HepG2 (cell line): ENCODE measurements around the gene ETS1. TPM values are rescaled to one million over a fixed set of nuclear protein-coding genes. Genes with fewer than 3 reads are reported as not detected.

ENCODE experiments used
- ATAC-seq: fragments of 200-7000 bp; cut with Tn5 transposase; 3 replicates; pipeline ENCODE4 v1.9.1; 2020; ENCODE audit warnings: mild to moderate bottlenecking, moderate library complexity
- BruUV-seq: library from RNA; stranded (reverse); fragments of 400-500 nt; replicated peaks from 2 replicates; lab custom pipeline; 2021; lab: Mats Ljungman, UMichigan
- CTCF ChIA-PET: fragments of 300-600 bp; formaldehyde crosslinking; extraction: SDS; loops from one replicate; lab custom pipeline; 2021; ENCODE audit warnings: low total read pairs, inconsistent platforms, low intra/inter-chr PET ratio; lab: Yijun Ruan, JAX
- POLR2A ChIA-PET: fragments of 350-600 bp; sonication (Branson Sonifier 250); formaldehyde crosslinking; loops from one replicate; lab custom pipeline; 2020; ENCODE audit warnings: antibody characterized with exemption, inconsistent platforms; lab: Yijun Ruan, JAX
- DNase-seq: peaks from one replicate; pipeline ENCODE4 v3.0.0-alpha.2; 2015; ENCODE audit warnings: low spot score
- FAIRE-seq: peaks from 3 replicates; lab custom pipeline; 2011; peaks lifted over from hg19 to GRCh38; lab: Jason Lieb, UNC
- H2AFZ ChIP-seq: one replicate; pipeline ENCODE4 v1.6.1; 2011; ENCODE audit warnings: low read length, inconsistent platforms
- H3K27ac ChIP-seq: fragments of 300-600 bp; 3 replicates; pipeline ENCODE4 v1.8.0; 2011; ENCODE audit warnings: mixed run types, mild to moderate bottlenecking, mixed read lengths, low read length, inconsistent platforms; ENCODE audit not compliant: insufficient read depth; ENCODE audit errors: extremely low read length
- H3K27me3 ChIP-seq, 2 experiments: fragments of 200-600 bp in 1 of 2; 2 replicates in 1 of 2; 3 replicates in 1 of 2; pipeline versions ENCODE4 v1.6.0 to v1.8.0; 2011; ENCODE audit warnings: low read length in 2 of 2, mild to moderate bottlenecking in 2 of 2, moderate library complexity in 2 of 2, inconsistent platforms in 1 of 2; ENCODE audit not compliant: insufficient read depth in 2 of 2, control insufficient read depth in 1 of 2
- H3K36me3 ChIP-seq, 2 experiments: fragments of 200-600 bp in 1 of 2; replicated peaks in 1 of 2; 2 replicates in 1 of 2; 3 replicates in 1 of 2; pipeline versions ENCODE4 v1.5.1 to v1.8.0; 2011; ENCODE audit warnings: low read length in 2 of 2, inconsistent platforms in 1 of 2; ENCODE audit not compliant: insufficient read depth in 2 of 2, control insufficient read depth in 1 of 2
- H3K4me1 ChIP-seq: 2 replicates; pipeline ENCODE4 v1.5.1; 2012; ENCODE audit warnings: low read length, inconsistent platforms; ENCODE audit not compliant: insufficient read depth
- H3K4me2 ChIP-seq: 2 replicates; pipeline ENCODE4 v1.6.0; 2011; ENCODE audit warnings: low read depth, low read length, inconsistent platforms
- H3K4me3 ChIP-seq, 3 experiments: fragments of 200-600 bp in 1 of 3; sonication (generic), shearing (Covaris generic) in 1 of 3; replicated peaks in 1 of 3; 2 replicates each; pipeline ENCODE4 v1.5.1; 2011 to 2016; ENCODE audit warnings: low read length in 3 of 3, inconsistent platforms in 2 of 3, low read depth in 2 of 3, mild to moderate bottlenecking in 2 of 3, control low read depth in 1 of 3, mixed read lengths in 1 of 3; ENCODE audit not compliant: insufficient read depth in 1 of 3
- H3K79me2 ChIP-seq: one replicate; pipeline ENCODE4 v1.6.1; 2011; ENCODE audit warnings: low read length, inconsistent platforms; ENCODE audit not compliant: insufficient read depth
- H3K9ac ChIP-seq: 2 replicates; pipeline ENCODE4 v1.6.0; 2011; ENCODE audit warnings: mild to moderate bottlenecking, low read depth, low read length, inconsistent platforms; ENCODE audit not compliant: insufficient read depth
- H3K9me3 ChIP-seq: 2 replicates; pipeline ENCODE4 v1.5.1; 2012; ENCODE audit warnings: mild to moderate bottlenecking, low read length
- H4K20me1 ChIP-seq: 2 replicates; pipeline ENCODE4 v1.6.0; 2011; ENCODE audit warnings: inconsistent platforms, mild to moderate bottlenecking, low read length, moderate library complexity; ENCODE audit not compliant: insufficient read depth
- ARNTL ChIP-seq: sonication (generic); formaldehyde crosslinking; IDR thresholded peaks from 2 replicates; pipeline ENCODE4 v1.4.0; 2020; ENCODE audit warnings: mild to moderate bottlenecking, missing genetic modification reagents
- HNRNPK ChIP-seq: fragments of 200-400 bp; formaldehyde crosslinking; IDR thresholded peaks from 2 replicates; pipeline ENCODE4 v1.6.1; 2018; ENCODE audit warnings: low read length, low read depth, moderate library complexity, mild to moderate bottlenecking; ENCODE audit not compliant: poor library complexity, severe bottlenecking
- PCBP2 ChIP-seq: fragments of 200-400 bp; formaldehyde crosslinking; optimal IDR thresholded peaks from 2 replicates; pipeline ENCODE3; 2018; ENCODE audit warnings: low read length, low read depth; ENCODE audit not compliant: poor library complexity, severe bottlenecking
- PTBP1 ChIP-seq: fragments of 200-400 bp; formaldehyde crosslinking; IDR thresholded peaks from 2 replicates; pipeline ENCODE4 v1.6.1; 2018; ENCODE audit warnings: low read length, low read depth; ENCODE audit not compliant: poor library complexity, severe bottlenecking
- SP2 ChIP-seq: sonication (generic); formaldehyde crosslinking; IDR thresholded peaks from 2 replicates; pipeline ENCODE4 v1.5.1; 2020; ENCODE audit warnings: mild to moderate bottlenecking, missing genetic modification reagents
- ZNF180 ChIP-seq: sonication (generic); formaldehyde crosslinking; IDR thresholded peaks from 2 replicates; pipeline ENCODE4 v1.4.0; 2020; ENCODE audit warnings: low read depth, missing genetic modification reagents, borderline replicate concordance
- WGBS: methylation state at CpG from one replicate; pipeline ENCODE4 v1.1.6; 2017; ENCODE audit warnings: low lambda C conversion rate; 5-methylcytosine and 5-hydroxymethylcytosine counted together
- in situ Hi-C: cut with HindIII; loops from 2 replicates; pipeline ENCODE4 v1.10.0; 2017; ENCODE audit warnings: low pct_unique_long_range_greater_than_20kb; ENCODE audit not compliant: extremely low pct_ligation_motif_present
- intact Hi-C: fragments of 100-400 bp; cut with micrococcal nuclease; formaldehyde crosslinking; loops from one replicate; pipeline ENCODE4 v1.10.0; 2022; ENCODE audit not compliant: unreplicated experiment
- polyA plus RNA-seq, 8 experiments: library from polyadenylated mRNA; depleted of rRNA in 3 of 8; stranded (reverse) in 7 of 8; unstranded in 1 of 8; fragments of >200 nt; fragmentation: Illumina TruSeq in 4 of 8; extraction: Trizol in 4 of 8; gene quantifications; 2 replicates each; pipeline versions ENCODE4 v1.2.1 to v1.2.3, GENCODE V29; 2011 to 2016; ENCODE audit warnings: low read depth in 4 of 8, missing spikeins in 1 of 8, mixed read lengths in 1 of 8; ENCODE audit not compliant: insufficient read depth in 1 of 8
- total RNA-seq, 5 experiments: library from RNA; depleted of rRNA; stranded (reverse); fragments of >200 nt; fragmentation: Illumina TruSeq; extraction: Trizol; gene quantifications; 2 replicates each; pipeline ENCODE4 v1.2.3, GENCODE V29; 2016; ENCODE audit warnings: low read depth in 1 of 5
- TF ChIP-seq, protein P1 (sequence below): sonication (generic); formaldehyde crosslinking; IDR thresholded peaks from 2 replicates; pipeline ENCODE4 v1.8.1; 2023; ENCODE audit warnings: mild to moderate bottlenecking, missing genetic modification reagents
- TF ChIP-seq, protein P2 (sequence below): sonication (generic); formaldehyde crosslinking; IDR thresholded peaks from 2 replicates; pipeline ENCODE4 v1.4.0; 2020; ENCODE audit warnings: mild to moderate bottlenecking, missing genetic modification reagents
- TF ChIP-seq, protein P3 (sequence below): sonication (generic); formaldehyde crosslinking; IDR thresholded peaks from 2 replicates; pipeline ENCODE4 v1.4.0; 2020; ENCODE audit warnings: missing genetic modification reagents
- TF ChIP-seq, protein P4 (sequence below): sonication (generic); formaldehyde crosslinking; IDR thresholded peaks from 2 replicates; pipeline ENCODE4 v1.4.0; 2020; ENCODE audit warnings: missing genetic modification reagents

The ETS1 gene
- total and polyA plus RNA-seq, 2 of the 13 experiments (the other 11 are each of a cell fraction or from before 2014, with no cell fraction given): 0.18 to 0.34 TPM

DNA sequence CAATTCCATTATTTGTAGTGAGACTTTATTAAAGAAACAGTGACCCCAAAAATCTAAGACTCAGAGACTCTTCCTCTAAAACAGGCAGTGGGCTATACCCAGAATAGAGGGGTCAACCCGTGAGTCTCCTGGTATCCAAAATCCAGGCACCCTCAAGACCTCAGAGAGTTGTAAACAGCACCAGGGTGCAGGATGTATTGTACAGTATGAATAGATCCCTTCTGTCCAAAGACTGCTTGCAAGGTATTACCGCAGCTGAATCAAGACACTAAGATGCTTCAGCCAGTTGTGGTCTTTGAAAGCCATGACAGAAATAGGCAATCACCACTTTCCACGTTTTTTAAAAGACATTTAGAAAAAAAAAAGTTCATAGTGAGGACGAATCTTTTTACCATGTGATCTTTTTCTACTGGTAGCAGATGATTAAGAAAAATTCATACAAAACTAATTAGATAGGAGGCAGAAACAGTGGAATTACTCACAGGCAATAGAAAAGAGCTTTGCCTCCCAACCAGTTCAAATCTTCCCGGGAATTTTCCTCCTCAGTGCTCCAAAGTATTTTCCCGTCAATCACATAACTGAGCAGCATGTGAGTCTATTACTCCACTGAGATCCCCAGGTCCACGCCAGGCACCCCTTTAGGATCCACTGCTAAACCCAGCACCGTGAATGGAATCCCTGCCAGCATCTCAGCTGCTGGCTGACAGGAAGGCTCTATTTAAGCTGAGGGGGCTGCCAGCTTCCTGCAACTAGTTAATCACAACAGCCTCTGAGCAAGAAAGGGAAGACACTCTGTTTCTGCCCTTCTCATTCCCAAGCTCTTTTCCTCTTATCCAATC, 113.1 kb downstream of the ETS1 start:
- intact Hi-C loops (no loop called here), in situ Hi-C loops (no loop called here)
- FAIRE-seq: no peak
- no TSS peak for BruUV-seq
- Histone ChIP-seq H2AFZ (no peak overlapping the region), H3K4me3 (no peak overlapping the region), H3K27me3 (no peaks in the 10 kb centered on the region; a peak in 1 of 5 replicates), H3K27ac (no peak overlapping the region), H3K9ac (no peak overlapping the region), H3K4me1 (no peaks in the 10 kb centered on the region), H3K4me2 (no peak overlapping the region), H3K9me3 (no peaks in the 10 kb centered on the region), H4K20me1 (no peaks in the 10 kb centered on the region), H3K79me2 (no peaks in the 10 kb centered on the region), H3K36me3 (no peaks in the 10 kb centered on the region)
- CTCF ChIA-PET: no interaction called here
- ATAC-seq: no peak
- POLR2A ChIA-PET: no interaction called here
- 33% methylated on average over 8 of the region's 8 CpGs for WGBS
- DNase-seq: no peak
- no peak for TF ChIP-seq PCBP2
- no peak for TF ChIP-seq SP2 (CRISPR knock-in tag)
- no peak for TF ChIP-seq HNRNPK
- TF ChIP-seq, protein P1, sequence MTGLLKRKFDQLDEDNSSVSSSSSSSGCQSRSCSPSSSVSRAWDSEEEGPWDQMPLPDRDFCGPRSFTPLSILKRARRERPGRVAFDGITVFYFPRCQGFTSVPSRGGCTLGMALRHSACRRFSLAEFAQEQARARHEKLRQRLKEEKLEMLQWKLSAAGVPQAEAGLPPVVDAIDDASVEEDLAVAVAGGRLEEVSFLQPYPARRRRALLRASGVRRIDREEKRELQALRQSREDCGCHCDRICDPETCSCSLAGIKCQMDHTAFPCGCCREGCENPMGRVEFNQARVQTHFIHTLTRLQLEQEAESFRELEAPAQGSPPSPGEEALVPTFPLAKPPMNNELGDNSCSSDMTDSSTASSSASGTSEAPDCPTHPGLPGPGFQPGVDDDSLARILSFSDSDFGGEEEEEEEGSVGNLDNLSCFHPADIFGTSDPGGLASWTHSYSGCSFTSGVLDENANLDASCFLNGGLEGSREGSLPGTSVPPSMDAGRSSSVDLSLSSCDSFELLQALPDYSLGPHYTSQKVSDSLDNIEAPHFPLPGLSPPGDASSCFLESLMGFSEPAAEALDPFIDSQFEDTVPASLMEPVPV (CRISPR knock-in tag): no peak
- TF ChIP-seq ARNTL (CRISPR knock-in tag): no peak
- TF ChIP-seq, protein P2, sequence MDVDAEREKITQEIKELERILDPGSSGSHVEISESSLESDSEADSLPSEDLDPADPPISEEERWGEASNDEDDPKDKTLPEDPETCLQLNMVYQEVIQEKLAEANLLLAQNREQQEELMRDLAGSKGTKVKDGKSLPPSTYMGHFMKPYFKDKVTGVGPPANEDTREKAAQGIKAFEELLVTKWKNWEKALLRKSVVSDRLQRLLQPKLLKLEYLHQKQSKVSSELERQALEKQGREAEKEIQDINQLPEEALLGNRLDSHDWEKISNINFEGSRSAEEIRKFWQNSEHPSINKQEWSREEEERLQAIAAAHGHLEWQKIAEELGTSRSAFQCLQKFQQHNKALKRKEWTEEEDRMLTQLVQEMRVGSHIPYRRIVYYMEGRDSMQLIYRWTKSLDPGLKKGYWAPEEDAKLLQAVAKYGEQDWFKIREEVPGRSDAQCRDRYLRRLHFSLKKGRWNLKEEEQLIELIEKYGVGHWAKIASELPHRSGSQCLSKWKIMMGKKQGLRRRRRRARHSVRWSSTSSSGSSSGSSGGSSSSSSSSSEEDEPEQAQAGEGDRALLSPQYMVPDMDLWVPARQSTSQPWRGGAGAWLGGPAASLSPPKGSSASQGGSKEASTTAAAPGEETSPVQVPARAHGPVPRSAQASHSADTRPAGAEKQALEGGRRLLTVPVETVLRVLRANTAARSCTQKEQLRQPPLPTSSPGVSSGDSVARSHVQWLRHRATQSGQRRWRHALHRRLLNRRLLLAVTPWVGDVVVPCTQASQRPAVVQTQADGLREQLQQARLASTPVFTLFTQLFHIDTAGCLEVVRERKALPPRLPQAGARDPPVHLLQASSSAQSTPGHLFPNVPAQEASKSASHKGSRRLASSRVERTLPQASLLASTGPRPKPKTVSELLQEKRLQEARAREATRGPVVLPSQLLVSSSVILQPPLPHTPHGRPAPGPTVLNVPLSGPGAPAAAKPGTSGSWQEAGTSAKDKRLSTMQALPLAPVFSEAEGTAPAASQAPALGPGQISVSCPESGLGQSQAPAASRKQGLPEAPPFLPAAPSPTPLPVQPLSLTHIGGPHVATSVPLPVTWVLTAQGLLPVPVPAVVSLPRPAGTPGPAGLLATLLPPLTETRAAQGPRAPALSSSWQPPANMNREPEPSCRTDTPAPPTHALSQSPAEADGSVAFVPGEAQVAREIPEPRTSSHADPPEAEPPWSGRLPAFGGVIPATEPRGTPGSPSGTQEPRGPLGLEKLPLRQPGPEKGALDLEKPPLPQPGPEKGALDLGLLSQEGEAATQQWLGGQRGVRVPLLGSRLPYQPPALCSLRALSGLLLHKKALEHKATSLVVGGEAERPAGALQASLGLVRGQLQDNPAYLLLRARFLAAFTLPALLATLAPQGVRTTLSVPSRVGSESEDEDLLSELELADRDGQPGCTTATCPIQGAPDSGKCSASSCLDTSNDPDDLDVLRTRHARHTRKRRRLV (CRISPR knock-in tag): no peak
- TF ChIP-seq PTBP1: no peak
- no peak for TF ChIP-seq ZNF180 (CRISPR knock-in tag)
- TF ChIP-seq, protein P3, sequence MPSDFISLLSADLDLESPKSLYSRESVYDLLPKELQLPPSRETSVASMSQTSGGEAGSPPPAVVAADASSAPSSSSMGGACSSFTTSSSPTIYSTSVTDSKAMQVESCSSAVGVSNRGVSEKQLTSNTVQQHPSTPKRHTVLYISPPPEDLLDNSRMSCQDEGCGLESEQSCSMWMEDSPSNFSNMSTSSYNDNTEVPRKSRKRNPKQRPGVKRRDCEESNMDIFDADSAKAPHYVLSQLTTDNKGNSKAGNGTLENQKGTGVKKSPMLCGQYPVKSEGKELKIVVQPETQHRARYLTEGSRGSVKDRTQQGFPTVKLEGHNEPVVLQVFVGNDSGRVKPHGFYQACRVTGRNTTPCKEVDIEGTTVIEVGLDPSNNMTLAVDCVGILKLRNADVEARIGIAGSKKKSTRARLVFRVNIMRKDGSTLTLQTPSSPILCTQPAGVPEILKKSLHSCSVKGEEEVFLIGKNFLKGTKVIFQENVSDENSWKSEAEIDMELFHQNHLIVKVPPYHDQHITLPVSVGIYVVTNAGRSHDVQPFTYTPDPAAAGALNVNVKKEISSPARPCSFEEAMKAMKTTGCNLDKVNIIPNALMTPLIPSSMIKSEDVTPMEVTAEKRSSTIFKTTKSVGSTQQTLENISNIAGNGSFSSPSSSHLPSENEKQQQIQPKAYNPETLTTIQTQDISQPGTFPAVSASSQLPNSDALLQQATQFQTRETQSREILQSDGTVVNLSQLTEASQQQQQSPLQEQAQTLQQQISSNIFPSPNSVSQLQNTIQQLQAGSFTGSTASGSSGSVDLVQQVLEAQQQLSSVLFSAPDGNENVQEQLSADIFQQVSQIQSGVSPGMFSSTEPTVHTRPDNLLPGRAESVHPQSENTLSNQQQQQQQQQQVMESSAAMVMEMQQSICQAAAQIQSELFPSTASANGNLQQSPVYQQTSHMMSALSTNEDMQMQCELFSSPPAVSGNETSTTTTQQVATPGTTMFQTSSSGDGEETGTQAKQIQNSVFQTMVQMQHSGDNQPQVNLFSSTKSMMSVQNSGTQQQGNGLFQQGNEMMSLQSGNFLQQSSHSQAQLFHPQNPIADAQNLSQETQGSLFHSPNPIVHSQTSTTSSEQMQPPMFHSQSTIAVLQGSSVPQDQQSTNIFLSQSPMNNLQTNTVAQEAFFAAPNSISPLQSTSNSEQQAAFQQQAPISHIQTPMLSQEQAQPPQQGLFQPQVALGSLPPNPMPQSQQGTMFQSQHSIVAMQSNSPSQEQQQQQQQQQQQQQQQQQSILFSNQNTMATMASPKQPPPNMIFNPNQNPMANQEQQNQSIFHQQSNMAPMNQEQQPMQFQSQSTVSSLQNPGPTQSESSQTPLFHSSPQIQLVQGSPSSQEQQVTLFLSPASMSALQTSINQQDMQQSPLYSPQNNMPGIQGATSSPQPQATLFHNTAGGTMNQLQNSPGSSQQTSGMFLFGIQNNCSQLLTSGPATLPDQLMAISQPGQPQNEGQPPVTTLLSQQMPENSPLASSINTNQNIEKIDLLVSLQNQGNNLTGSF (CRISPR knock-in tag): no peak
- TF ChIP-seq, protein P4, sequence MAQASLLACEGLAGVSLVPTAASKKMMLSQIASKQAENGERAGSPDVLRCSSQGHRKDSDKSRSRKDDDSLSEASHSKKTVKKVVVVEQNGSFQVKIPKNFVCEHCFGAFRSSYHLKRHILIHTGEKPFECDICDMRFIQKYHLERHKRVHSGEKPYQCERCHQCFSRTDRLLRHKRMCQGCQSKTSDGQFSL (CRISPR knock-in tag): no peak
